SH-SY5Y (cell line): ENCODE results near the gene TOE1.

Experiments
- GATA2 ChIP-seq: IDR thresholded peaks from 2 replicates; pipeline ENCODE4 v1.6.1; 2011; ENCODE audit warnings: mild to moderate bottlenecking, low read depth, low read length
- GATA3 ChIP-seq: IDR thresholded peaks from 2 replicates; pipeline ENCODE4 v1.6.1; 2011; ENCODE audit warnings: low read depth, mild to moderate bottlenecking, low read length, moderate library complexity

- TF ChIP-seq GATA2 (no peak), GATA3 (no peak)
Measured at GRCh38 chr1:45321444-45321843, 18.5 kb upstream of the TOE1 start.
